NCI-H2196 (cell line): ENCODE measurements around the gene PDE7B.

ENCODE experiments used
- DNase-seq: peaks from one replicate; lab custom pipeline; 2025; ENCODE audit not compliant: unreplicated experiment; lab: John Stamatoyannopoulos, UW

Gene PDE7B

DNA sequence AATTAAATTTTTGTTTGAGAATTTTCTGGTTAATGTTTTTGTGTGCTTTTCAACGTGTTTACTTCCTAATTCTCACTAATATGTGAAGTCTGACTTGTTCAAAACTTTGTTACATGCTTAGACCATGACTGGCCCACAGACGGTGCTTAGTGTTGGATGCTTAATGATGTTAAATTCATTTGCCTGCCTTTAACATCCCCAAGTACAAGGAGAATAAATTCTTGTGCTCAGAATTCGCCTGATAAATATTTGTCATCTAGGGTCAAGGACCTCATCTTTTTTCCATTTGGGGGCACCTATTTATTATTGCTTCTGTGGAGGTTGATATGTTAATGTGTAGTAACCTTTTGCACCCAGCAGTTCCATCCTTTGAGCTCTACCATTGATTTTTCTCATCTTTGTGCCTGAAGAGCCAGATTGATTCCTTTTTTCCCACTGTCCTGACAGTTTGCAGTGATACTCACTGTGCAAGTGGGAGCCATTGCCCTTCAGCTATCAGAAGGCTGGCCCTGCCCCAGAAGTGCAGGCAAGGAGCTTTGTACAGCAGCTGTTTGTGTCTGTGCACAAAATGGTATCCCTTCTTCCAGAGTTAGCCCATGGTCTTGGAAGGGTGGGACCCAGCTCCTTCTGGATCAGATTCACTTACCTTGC is 170.8 kb downstream of the PDE7B start:
- DNase-seq = no peak

DNA sequence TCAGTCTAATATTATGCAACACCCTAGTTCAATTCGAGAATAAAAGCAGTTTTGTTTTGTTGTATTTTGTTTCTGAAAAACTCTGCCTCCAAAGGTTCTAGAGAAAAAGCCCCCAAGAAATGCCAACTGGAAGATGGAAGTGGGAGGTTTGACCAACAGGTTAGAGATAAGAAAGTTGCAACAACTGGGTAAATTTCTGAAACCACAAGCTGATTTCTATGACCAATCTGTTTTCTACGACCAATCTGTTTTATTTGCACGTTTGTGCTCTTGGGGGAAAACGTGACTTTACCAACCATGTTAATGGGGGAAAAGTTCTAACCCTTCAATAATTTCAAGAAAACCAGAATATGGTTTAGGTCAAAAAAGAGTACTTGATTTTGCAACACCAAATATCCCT is 173.2 kb downstream of the PDE7B start:
- DNase-seq = no peak

DNA sequence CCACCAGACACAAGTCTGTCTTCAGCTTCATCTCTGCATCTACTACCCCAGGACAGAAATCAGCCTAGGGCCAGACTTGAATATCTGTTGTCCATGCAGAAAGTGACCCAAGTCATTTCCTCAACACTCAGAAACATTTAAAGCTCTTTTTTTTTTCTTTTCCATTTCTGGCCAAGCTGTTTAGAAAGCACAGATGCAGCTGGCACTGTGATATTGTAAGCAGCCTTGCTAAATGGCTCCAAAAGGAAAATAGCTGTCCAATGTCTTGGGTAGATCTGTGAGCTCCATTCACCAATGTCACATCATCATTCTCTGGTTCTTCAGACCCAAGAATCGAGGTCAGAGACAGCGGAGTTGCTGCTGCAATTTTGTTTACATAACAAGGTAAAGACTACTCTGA is 174.2 kb downstream of the PDE7B start:
- DNase-seq = no peak

DNA sequence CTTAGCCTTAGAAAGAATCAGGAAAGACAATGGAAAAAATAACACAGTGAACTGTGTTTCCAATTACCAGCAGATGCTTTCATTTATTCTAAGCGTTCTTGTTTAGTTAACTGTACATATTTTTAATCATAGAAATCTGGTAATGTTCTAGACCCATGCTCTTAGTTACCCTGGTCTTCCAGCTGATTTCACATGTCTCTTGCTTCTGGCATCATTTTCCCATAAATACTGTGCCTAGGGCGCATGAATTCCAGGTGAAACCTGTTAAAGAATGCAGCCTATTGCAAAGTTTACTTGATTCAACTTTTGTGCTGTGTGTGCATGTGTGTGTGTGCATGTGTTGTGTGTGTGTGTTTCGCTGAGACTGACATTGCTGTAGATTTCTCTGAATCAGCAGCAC is 178.6 kb downstream of the PDE7B start:
- DNase-seq = no peak

DNA sequence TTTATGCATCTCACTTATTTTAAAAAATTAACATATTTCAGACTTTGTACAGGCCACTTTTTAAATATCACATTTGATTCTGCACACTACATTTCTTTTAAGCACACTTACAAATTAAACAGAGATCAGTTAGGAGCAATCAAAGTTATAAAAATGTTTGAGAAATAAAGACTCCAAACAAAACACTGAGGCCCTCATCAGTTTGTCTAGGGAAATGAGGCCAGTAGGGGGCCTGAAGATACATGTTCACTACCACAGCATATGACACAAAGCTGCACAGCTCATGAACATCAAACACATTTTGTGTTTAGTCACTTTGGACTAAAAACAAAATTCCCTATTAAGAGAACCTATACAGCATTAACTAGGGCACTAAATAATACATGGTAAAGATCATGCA is 180.5 kb downstream of the PDE7B start:
- DNase-seq = no peak

DNA sequence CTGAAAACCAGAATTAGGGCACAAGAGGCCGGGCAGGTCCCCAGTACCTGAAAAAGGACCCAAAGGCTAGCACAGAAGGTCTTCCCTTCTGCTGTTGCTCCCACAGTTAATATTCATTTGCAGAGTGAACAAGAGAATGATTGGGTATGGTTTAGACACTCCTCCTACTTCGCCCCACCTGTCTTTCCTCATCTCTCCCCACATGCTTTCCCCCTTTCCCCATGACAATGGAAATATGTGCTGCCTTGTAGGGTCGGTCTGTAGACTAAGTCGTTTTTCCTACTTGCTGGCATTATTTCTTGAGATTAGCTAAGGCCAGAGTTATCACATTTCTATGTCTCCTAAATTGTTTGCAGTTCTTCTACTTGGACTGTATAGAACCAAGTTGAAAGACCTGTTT is 181.9 kb downstream of the PDE7B start:
- DNase-seq = no peak

DNA sequence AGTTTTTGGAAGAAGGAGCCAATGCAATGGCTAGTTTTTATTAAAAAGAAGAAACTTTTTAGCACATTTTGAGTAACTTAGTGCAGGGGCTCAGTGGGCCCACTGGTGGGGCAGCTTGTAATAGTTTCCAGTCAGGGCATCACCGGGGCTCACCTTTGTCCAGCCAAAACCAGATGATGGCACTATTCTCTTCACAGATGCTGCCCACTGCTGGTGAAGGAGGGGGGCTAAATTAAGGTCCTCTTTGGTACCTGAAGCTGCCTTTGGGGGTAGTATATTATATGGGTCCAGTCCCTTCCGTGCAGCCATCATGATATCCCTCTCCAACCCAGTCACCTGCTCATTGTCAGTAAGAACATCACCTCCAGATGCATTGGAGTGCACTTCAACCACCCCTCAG is 182.9 kb downstream of the PDE7B start:
- no peak for DNase-seq

DNA sequence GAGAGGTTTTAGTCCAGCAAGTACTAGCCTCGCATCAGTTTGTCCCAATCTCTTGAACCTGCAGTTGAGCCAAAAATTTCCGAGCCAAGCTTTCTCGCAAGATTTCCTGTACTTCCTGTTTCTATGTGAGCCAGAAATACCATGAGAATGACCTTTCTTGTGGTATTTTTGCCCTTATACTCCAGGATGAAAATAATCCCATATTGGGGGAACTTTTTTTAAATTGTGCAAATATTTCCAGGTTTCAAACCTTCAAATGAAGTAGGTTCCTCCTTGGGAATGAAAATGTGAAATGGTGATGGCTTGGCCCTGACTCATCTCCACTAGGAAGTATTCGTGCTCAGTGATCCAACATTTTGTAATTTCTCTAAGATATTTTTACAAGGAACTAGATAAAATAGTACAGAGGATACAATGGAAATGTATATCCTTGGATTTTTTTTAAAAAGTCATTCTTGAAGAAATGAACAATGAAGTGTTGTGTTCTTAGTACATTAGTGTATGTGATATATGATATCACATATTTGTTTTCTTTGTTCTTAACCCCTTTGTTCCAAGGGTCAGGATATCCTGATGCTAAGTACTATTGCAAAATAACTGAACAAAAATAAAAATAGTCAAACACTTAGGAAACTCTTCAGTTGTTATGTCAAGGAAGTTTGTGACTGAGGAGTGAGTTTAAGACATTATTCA is 184.0 kb downstream of the PDE7B start:
- DNase-seq = no peak

DNA sequence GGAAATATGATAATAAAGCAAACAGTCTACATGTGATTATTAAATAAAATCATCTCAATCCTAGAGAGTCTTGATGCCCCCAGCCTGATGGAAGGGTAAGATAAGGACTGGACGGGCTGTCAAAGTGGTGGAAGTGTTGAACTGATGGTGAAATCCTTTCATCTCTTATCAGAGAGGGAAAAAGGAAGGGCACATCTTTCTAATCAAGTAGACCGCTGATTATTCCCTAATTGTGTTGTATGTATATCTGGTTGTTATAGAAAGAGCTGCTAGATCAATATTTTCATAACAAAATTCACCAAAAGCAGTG is 184.5 kb downstream of the PDE7B start:
- no peak for DNase-seq

DNA sequence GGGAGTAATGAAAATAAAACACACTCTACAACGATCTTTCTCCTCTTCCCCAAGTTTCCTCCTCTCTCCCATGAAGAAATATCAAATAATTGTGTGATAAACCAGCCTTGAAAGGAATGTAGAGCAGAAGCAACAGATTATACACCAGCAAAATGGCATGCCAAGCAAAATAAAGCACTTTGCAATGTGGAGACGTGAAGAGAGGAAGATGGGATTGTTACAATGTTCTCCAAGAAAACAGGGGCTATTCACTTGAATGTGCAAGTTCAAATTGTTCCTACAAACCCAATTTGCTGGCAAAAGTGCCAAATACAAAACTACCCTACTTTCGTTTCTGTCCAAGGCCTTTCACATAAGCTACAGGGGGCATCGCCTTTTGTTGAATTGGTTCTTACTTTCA is 185.1 kb downstream of the PDE7B start:
- no peak for DNase-seq

DNA sequence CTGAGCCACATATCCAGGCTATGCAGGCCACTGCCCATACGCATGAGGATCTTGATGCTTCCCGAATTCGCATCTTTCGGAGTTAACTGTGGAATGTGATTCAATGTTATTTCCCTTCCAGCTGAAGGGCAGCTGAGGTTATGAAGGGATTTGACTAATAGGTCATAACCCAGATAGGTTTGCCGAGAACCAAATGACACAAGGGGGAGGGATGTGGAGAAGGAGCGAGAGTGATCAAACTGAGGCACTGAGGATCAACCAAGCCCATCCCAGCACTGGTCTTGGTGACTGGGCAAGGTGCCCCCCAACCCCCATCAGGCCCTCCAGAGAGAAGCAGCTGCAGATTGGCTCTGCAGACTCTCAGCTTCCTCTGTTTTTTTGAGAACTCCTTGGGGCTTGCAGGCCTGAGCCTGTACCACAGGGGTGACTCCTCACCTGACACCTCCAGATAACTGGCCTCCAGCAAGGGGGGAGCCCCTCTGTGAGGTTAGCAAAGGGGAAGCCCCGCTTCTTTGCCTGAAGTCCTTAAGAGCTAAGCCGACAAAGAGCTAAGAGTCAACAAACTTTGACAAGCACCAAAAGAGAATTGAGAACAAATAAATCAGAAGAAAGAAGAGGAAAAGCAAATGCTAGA is 185.9 kb downstream of the PDE7B start:
- no peak for DNase-seq

DNA sequence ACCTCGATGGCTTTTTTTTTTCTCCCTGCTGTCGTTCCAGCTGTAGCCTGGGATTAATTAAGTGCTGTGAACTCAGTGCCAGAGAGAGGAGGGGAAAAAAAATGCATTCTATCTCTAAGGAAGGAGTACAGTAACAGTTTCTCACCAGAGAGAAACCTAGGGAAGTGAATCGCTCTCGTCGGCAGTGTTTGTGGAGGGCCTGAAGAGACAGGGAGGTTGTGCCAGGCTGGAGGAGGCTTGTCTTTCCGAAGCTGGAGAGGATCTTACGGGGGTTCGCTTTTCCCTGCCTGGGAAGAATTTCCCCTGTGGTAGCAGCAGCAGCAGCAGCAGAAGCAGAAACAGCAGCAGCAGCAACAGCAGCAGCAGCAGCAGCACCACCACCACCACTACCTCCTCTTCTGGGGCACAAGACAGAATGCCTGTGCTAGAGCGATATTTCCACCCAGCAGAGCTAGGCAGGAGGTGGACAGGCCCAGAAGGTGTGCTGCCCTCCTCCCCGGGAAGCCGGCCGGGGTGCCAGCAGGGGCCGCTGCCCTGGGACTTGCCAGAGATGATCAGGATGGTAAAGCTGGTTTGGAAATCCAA is 186.5 kb downstream of the PDE7B start:
- no peak for DNase-seq

DNA sequence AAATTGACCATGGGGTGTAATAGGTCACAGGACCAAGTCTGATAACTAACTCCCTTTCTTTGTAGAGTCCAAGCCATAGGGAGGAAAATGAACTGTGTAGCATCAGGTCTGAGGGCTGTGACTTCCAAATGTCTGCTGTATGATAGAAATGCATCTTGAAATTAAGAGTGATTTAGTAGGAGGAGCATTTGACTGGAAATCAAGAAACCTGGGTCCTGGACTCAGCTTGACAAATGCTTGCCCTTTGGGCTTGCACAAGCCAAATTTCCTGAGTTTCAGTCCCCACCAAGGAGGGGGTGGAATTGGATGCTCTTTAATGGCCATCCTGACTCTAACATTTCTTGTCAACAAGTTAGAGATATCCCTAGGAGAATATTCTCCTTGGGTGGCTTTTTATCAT is 187.0 kb downstream of the PDE7B start:
- no peak for DNase-seq

DNA sequence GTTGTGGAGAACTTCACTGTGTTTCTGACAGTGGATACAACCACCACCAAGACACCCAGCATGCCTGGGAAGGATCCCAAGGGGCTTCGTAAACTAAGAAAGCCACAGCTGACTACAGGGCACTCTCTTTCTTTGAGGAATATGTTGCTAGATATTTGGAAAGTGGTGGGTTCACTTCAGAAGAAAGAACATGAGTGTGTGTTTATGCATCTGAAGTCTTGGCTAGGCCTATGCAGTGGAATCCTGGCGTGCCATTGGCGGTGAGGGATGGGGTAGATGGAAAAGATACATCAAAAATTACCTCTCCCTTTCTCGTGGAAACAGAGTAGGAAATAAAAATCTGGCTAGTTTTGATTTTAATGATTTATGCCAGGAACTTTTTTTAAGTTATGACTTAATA is 187.7 kb downstream of the PDE7B start:
- no peak for DNase-seq

DNA sequence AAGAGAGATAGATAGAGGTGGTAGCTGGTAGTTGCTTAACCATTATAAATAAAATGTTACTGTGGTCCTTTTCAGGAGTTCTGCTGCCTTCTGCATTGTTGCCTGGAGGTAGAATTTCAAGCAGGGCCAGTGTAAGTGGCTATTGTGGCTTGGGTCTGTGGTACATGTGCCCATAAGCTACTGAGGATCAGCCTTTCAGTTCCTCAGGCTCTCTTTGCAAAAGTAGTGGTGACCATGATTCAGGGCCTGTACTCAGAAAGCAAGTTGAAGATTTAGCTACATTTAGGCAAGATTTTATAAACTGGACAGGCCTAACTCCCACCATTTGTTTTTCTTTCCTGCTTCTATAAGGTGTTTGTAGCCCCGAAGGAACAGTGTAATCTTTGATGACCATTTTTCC is 199.0 kb downstream of the PDE7B start:
- no peak for DNase-seq

DNA sequence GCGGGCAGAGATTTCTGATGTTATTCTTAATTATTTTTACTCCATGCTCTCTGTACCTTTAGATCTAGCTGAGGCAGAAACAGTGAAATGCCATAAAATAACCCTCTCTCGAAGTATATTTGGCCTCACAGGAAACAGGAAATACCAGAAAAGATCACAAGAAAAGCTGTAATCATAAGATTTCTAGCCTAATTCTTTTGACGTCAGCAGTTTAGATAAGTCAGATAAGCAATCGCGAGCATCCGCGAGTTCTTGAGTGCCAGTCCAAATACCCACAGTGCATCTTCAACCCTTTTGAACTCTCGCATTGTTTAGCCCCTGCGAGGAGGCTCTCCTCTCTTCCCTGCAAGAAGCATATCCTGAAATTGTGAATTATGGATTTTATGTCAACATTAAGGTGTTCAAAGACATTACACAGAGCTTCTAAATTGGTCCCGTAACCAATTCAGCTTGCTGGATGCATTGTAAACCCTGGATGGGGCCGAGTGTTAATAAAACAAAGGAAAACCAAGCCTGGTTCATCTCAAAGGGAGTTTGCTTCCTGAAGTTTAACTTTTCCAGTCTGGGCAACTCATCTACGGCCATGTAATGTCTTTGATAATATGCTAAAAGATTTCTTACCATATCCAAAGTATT is 199.8 kb downstream of the PDE7B start:
- DNase-seq = no peak

DNA sequence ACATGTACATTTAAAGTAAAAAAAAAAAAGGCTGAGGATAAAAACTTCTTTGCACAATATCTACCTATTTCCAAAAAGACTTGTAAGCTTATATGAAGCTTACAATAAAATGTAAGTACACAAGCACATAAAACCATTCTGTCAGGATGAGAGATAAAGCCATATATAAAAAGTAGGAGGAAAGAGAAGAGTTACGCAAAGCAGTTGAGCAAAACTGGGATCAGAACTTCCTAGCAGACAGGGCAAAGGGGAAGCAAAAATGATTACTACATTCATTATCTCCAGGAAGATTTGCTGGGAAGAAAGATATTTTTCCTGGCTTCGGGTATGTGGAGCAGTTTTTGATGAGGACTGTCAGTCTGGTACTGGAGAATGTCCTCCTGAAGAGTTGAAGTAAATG is 200.5 kb downstream of the PDE7B start:
- no peak for DNase-seq

DNA sequence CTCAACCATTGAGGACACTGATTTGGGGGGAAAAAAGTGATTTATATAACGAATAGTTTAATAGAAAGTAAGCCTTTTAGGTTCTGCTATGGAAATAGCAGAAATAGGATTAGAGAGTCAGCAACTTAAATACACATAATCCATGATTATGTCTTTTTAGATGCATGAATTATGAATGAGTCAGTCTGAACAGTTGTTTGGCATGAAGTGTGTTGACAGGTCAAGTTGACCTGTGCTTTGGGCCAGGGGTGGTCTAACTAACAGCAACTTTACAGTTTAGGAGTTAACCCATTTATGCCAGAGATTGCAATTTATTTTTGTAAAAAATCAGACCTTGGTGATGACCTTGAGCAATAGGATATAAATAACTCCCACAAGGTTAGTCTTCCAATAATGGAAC is 207.4 kb downstream of the PDE7B start:
- no peak for DNase-seq

DNA sequence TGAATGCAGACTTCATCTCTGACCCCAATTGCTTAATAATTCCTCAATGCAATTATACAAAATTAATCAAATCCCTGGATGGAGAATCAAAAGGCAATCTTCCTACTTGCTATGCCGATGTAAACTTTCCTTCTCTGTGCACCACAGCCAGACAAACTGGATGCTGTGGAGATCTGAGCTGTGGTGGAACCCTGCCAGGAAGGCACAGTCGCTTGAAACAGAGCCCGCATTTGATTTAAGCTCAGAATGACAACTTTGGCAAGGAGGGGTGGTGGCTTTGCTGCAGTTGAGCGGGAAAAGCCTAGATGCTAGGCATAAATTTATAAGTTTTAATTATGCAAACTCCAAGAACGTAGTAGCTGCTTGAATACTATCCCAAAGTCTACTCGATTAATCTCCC is 207.8 kb downstream of the PDE7B start:
- no peak for DNase-seq

DNA sequence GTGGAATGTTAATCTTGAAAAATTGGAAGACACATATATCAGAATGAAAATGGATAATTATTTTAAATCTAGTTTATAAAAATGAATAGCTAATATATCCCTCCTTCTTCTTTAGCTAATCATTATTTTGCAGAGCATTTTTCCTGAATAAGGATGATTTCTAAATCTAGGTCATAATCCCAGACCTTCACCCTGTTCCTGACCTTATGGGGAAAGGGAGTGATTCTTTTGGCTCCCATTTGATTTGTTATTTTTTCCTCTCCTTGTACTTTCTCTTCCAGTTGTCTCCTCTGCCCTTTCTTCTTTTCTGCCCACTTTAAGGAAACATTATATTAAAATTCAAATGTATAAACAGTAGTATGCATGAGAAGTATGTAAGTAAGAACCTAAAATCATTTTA is 208.6 kb downstream of the PDE7B start:
- DNase-seq = no peak

DNA sequence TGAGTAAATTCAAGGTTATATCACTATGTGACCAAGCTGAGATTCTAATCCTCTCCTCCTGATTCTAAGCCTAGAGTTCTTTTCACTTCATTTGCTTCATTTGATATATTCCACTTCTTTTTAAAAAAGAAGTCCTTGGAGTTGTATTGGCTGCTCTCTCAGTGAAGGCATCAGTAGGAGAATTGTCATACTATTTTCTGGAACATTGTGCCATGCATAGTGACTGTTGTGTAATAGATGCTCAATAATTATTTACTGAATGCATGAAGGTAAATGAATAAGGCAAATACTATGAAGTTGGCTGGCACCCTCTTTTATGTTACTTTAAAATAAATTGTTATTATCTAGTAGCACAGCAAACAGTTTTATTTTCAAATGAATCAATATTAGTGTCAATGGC is 209.3 kb downstream of the PDE7B start:
- no peak for DNase-seq

DNA sequence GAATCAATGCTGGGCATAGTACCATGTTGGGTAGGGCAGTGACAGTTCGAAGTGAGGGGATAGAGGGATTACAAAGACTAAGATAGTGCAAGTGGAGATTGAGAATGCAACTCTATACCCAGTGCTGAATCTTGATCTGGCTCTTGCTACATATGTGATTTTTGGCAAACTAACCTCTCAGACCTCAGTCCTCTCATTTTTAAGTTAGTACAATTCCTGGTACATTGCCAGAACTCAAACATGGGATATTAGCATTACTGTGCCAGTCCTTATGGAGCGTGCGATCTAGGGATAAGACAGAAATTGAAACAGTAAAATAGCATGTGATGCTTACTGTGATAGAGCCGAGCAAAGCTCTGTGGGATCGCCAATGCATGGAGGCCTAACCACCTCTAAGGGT is 210.2 kb downstream of the PDE7B start:
- no peak for DNase-seq
